Sigmoid colon (tissue), 7 donors: ENCODE results near the gene NXF2B. TPM values are rescaled to one million over a fixed set of nuclear protein-coding genes. Genes with fewer than 3 reads are reported as not detected.

ENCODE experiments used
- DNase-seq: peaks from one replicate; pipeline ENCODE4 v3.0.0-alpha.2; 2019
- H3K27ac ChIP-seq, 4 donors: fragments of 200-600 bp; sonication (generic); one replicate each; pipeline ENCODE4 v1.5.1; 2016 to 2019; ENCODE audit warnings: mild to moderate bottlenecking in 1 of 4
- H3K27me3 ChIP-seq, 3 donors: fragments of 200-600 bp; sonication (generic); one replicate each; pipeline ENCODE4 v1.5.1; 2019; ENCODE audit warnings: mild to moderate bottlenecking in 1 of 3
- H3K36me3 ChIP-seq, 4 donors: fragments of 200-600 bp; sonication (generic); one replicate each; pipeline ENCODE4 v1.5.1; 2016 to 2019
- H3K4me1 ChIP-seq, 4 donors: fragments of 200-600 bp; sonication (generic); one replicate each; pipeline ENCODE4 v1.5.1; 2017 to 2019
- H3K4me3 ChIP-seq, 4 donors: fragments of 200-600 bp; sonication (generic); one replicate each; pipeline ENCODE4 v1.5.1; 2017 to 2019; ENCODE audit warnings: mild to moderate bottlenecking in 2 of 4, moderate library complexity in 1 of 4
- H3K9me3 ChIP-seq, 4 donors: fragments of 200-600 bp in 3 of 4; sonication (generic) in 3 of 4; one replicate each; pipeline versions ENCODE4 v1.5.1 to v1.6.1; 2013 to 2019
- CTCF ChIP-seq, 4 experiments: fragments of 450-650 bp in 3 of 4; fragments of 200-600 bp in 1 of 4; IDR thresholded peaks; one replicate each; pipeline ENCODE4 v1.5.1; 2016 to 2019; ENCODE audit warnings: antibody characterized with exemption in 4 of 4, mild to moderate bottlenecking in 3 of 4, moderate library complexity in 2 of 4
- EP300 ChIP-seq, 4 donors: sonication (generic); formaldehyde crosslinking; IDR thresholded peaks; one replicate each; pipeline ENCODE4 v1.6.1; 2017; ENCODE audit warnings: antibody characterized with exemption in 4 of 4
- POLR2A ChIP-seq, 2 donors: fragments of 450-650 bp; IDR thresholded peaks; one replicate each; pipeline ENCODE4 v1.6.1; 2016; ENCODE audit warnings: antibody characterized with exemption in 2 of 2, mild to moderate bottlenecking in 2 of 2, moderate library complexity in 2 of 2
- POLR2AphosphoS5 ChIP-seq, 4 donors: sonication (generic); formaldehyde crosslinking; IDR thresholded peaks; one replicate each; pipeline ENCODE4 v1.6.1; 2017; ENCODE audit warnings: antibody characterized with exemption in 4 of 4
- WGBS, 2 donors: extraction: QIAGEN DNeasy Blood & Tissue Kit; methylation state at CpG; one replicate each; pipeline ENCODE4 v1.1.7; 2013; 5-methylcytosine and 5-hydroxymethylcytosine counted together
- intact Hi-C: fragments of 100-400 bp; cut with DNase I; formaldehyde crosslinking; loops from one replicate; pipeline ENCODE4 v1.15.1; 2023
- polyA plus RNA-seq, 3 donors: library from polyadenylated mRNA; stranded (reverse); fragments of 200-250 nt; gene quantifications; one replicate each; pipeline ENCODE4 v1.2.3, GENCODE V29; 2013
- total RNA-seq, 4 donors: library from RNA; depleted of rRNA; stranded (reverse); fragments of >200 nt; gene quantifications; one replicate each; pipeline ENCODE4 v1.1.0, GENCODE V29; 2016
- donor health status: healthy with polysubstance abuse.
- donor health status: Bipolar disorder and iron deficiency.
- donor health status: healthy.

The NXF2B gene
- total and polyA plus RNA-seq, 7 donors, result not detected

GRCh38 chrX:102339312-102340298, 100.2 kb downstream of the NXF2B start:
- Histone ChIP-seq H3K4me3 (no peak overlapping the region), H3K4me1 (no peaks in the 10 kb centered on the region), H3K27me3 (no peaks in the 10 kb centered on the region), H3K36me3 (no peaks in the 10 kb centered on the region), H3K27ac (no peak overlapping the region), H3K9me3 (no peaks in the 10 kb centered on the region)
- intact Hi-C loops, result no loop called here
- TF ChIP-seq CTCF (IDR thresholded peaks at IDR 0.05) (no peak), POLR2AphosphoS5 (IDR thresholded peaks at IDR 0.05) (no peak), EP300 (IDR thresholded peaks at IDR 0.05) (no peak), POLR2A (IDR thresholded peaks at IDR 0.05) (no peak)
- peak; percentile 49 for DNase-seq
- 73 to 81% methylated on average over 19 of the region's 19 CpGs for WGBS, 2 donors

- intact Hi-C loops, result no loop called here
- Histone ChIP-seq H3K4me1 (no peaks in the 10 kb centered on the region), H3K4me3 (no peak overlapping the region), H3K27me3 (no peaks in the 10 kb centered on the region), H3K9me3 (no peaks in the 10 kb centered on the region), H3K27ac (no peak overlapping the region), H3K36me3 (no peaks in the 10 kb centered on the region)
- TF ChIP-seq POLR2A (IDR thresholded peaks at IDR 0.05) (no peak), EP300 (IDR thresholded peaks at IDR 0.05) (no peak), CTCF (IDR thresholded peaks at IDR 0.05) (no peak), POLR2AphosphoS5 (IDR thresholded peaks at IDR 0.05) (no peak)
- WGBS, 2 donors, result 71 to 81% methylated on average over 4 of the region's 4 CpGs
- DNase-seq, result peak; percentile 11
Measured at GRCh38 chrX:102338162-102338561, 101.6 kb downstream of the NXF2B start.

Other genes starting within 250 kb of the NXF2B start
- gene TCP11X1, start 224.7 kb downstream of the NXF2B start, total RNA-seq, result not detected
- gene TCP11X1, start 224.7 kb downstream of the NXF2B start, polyA plus RNA-seq, result not detected
- not detected for gene NXF2, start 192.8 kb downstream of the NXF2B start, total RNA-seq
- gene NXF2, start 192.8 kb downstream of the NXF2B start, polyA plus RNA-seq, result not detected
- gene TCP11X2, start 31.8 kb upstream of the NXF2B start, total RNA-seq, result not detected
- not detected for gene TCP11X2, start 31.8 kb upstream of the NXF2B start, polyA plus RNA-seq
- 1 to 10 TPM in 1 of 4 donors, under 1 TPM in 1, not detected in 2; 0.99 to 3.6 TPM for gene TMSB15A, start 76.7 kb upstream of the NXF2B start, total RNA-seq
- gene TMSB15A, start 76.7 kb upstream of the NXF2B start, polyA plus RNA-seq, result 1 to 10 TPM in 2 of 3 donors, under 1 TPM in 1; 0.93 to 3.6 (median 1.4) TPM
- gene ARMCX5, start 159.5 kb upstream of the NXF2B start, total RNA-seq, result 10 to 100 TPM in 1 of 4 donors, 1 to 10 TPM in 3; 5.0 to 10.0 (median 6.9) TPM
- gene ARMCX5, start 159.5 kb upstream of the NXF2B start, polyA plus RNA-seq, result 1 to 10 TPM; 7.2 to 8.2 (median 7.2) TPM
- 10 to 100 TPM; 13.6 to 28.6 (median 24.6) TPM for gene GPRASP1, start 211.5 kb upstream of the NXF2B start, total RNA-seq
- gene GPRASP1, start 211.5 kb upstream of the NXF2B start, polyA plus RNA-seq, result 1 to 10 TPM in 1 of 3 donors, under 1 TPM in 2; 0.23 to 5.0 (median 0.60) TPM